ENCODE measurements around the gene PLXNA2.

GRCh38 chr1:208127284-208127683 lies 116.9 kb downstream of the PLXNA2 start:
- TF ChIP-seq, protein P1, sequence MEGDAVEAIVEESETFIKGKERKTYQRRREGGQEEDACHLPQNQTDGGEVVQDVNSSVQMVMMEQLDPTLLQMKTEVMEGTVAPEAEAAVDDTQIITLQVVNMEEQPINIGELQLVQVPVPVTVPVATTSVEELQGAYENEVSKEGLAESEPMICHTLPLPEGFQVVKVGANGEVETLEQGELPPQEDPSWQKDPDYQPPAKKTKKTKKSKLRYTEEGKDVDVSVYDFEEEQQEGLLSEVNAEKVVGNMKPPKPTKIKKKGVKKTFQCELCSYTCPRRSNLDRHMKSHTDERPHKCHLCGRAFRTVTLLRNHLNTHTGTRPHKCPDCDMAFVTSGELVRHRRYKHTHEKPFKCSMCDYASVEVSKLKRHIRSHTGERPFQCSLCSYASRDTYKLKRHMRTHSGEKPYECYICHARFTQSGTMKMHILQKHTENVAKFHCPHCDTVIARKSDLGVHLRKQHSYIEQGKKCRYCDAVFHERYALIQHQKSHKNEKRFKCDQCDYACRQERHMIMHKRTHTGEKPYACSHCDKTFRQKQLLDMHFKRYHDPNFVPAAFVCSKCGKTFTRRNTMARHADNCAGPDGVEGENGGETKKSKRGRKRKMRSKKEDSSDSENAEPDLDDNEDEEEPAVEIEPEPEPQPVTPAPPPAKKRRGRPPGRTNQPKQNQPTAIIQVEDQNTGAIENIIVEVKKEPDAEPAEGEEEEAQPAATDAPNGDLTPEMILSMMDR (IDR thresholded peaks at IDR 0.05; ENCODE audit: low read depth, low read length), result no peak
- TF ChIP-seq EZH2phosphoT487 (IDR thresholded peaks at IDR 0.05; ENCODE audit: low read depth), result no peak
